ENCODE measurements around the gene IL17RB.

IL17RB gene, protein sequence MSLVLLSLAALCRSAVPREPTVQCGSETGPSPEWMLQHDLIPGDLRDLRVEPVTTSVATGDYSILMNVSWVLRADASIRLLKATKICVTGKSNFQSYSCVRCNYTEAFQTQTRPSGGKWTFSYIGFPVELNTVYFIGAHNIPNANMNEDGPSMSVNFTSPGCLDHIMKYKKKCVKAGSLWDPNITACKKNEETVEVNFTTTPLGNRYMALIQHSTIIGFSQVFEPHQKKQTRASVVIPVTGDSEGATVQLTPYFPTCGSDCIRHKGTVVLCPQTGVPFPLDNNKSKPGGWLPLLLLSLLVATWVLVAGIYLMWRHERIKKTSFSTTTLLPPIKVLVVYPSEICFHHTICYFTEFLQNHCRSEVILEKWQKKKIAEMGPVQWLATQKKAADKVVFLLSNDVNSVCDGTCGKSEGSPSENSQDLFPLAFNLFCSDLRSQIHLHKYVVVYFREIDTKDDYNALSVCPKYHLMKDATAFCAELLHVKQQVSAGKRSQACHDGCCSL

DNA sequence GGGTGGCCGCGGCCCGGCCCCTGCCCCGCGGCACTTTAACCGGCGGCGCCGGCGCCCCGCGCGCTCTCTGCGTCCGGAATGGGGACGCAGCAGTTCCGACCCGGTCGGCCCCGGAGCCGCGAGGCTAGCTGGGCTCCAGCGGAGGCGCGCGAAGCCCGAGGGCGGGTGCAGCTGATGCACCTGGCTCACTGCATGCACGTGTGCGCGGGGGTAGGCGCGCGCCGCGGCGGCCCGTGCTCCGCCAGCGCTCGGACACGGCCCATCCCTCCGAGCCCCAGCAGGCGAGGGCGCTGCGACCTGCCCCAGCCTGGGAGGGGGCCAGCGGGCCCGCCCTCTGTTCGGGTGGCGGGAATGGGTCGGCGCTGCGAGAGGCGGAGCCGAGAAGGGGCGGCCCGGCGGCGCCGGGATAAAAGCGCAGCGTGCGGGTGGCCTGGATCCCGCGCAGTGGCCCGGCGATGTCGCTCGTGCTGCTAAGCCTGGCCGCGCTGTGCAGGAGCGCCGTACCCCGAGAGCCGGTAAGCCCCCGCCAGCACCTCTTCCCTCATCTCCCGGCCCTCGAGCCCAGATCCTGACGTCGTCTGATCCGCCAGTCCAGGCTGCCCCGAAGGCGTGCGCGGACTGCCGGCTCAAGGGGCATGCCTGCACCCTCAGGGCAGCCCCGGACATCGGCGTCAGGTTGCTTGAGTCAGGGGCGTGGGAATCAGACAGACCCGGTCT, at the start of gene IL17RB, which contains the start of gene CHDH:
TSS of gene IL17RB (plus strand) at position 435 of the 717 bp plus-strand sequence. CDS start at position 456, 21 bp downstream.
TSS of gene CHDH (minus strand) at position 286 of the 717 bp plus-strand sequence. CDS start 22,411 bp downstream, outside the sequence.
- H3K4me1 ChIP-seq (ENCODE audit: control insufficient read depth in 2 of 2, insufficient read depth in 2 of 2, low read length in 2 of 2) = peaks cover 30 to 39% of the 10 kb centered on the region in 2 donors
- no peaks in the 10 kb centered on the region for H3K9me3 ChIP-seq (ENCODE audit: control insufficient read depth in 2 of 2, low read length in 2 of 2)
- H3K27me3 ChIP-seq (ENCODE audit: control insufficient read depth in 2 of 2, insufficient read depth in 2 of 2, low read length in 2 of 2) = peaks cover 0 to 3% of the 10 kb centered on the region in 2 donors
- H3K9ac ChIP-seq (ENCODE audit: low read depth in 1 of 2, low read length in 2 of 2) = peak within 1 kb of the TSS; percentile 52 to 81
- H3K4me3 ChIP-seq (ENCODE audit: low read length in 2 of 2) = peak within 1 kb of the TSS; percentile 65 to 76
- peak within 1 kb of the TSS; percentile 79 to 92 for H3K27ac ChIP-seq (ENCODE audit: low read depth in 2 of 2, low read length in 2 of 2)
- no peaks in the 10 kb centered on the region for H3K36me3 ChIP-seq (ENCODE audit: control insufficient read depth in 2 of 2, insufficient read depth in 2 of 2, low read length in 2 of 2)

DNA sequence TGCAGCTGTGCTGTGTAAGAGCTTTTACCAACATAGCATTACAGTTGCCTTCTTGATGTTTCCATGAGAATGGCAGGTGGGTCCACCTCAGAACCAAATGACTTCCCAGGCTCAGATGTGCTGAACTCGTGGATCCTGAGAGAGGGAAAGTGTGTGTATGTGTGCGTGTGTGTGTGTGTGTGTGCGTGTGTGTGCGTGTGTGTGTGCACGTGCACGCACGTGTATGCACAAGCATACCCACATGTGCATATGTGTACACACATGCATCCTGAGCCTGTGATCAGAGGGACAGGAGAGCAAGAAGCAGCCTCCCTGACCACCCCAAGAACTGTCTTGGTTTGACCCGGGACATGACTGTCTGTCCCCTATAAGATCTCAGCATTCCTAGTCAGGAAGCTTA, 48.2 kb upstream of the IL17RB start:
- no peaks in the 10 kb centered on the region for H3K4me1 ChIP-seq (ENCODE audit: control insufficient read depth in 2 of 2, insufficient read depth in 2 of 2, low read length in 2 of 2)
- no peaks in the 10 kb centered on the region for H3K9me3 ChIP-seq (ENCODE audit: control insufficient read depth in 2 of 2, low read length in 2 of 2)
- no peaks in the 10 kb centered on the region for H3K36me3 ChIP-seq (ENCODE audit: control insufficient read depth in 2 of 2, insufficient read depth in 2 of 2, low read length in 2 of 2)
- H3K4me3 ChIP-seq (ENCODE audit: low read length in 2 of 2) = no peak overlapping the region
- no peak overlapping the region for H3K27ac ChIP-seq (ENCODE audit: low read depth in 2 of 2, low read length in 2 of 2)
- H3K27me3 ChIP-seq (ENCODE audit: control insufficient read depth in 2 of 2, insufficient read depth in 2 of 2, low read length in 2 of 2) = no peaks in the 10 kb centered on the region
- H3K9ac ChIP-seq (ENCODE audit: low read depth in 1 of 2, low read length in 2 of 2) = no peak overlapping the region

DNA sequence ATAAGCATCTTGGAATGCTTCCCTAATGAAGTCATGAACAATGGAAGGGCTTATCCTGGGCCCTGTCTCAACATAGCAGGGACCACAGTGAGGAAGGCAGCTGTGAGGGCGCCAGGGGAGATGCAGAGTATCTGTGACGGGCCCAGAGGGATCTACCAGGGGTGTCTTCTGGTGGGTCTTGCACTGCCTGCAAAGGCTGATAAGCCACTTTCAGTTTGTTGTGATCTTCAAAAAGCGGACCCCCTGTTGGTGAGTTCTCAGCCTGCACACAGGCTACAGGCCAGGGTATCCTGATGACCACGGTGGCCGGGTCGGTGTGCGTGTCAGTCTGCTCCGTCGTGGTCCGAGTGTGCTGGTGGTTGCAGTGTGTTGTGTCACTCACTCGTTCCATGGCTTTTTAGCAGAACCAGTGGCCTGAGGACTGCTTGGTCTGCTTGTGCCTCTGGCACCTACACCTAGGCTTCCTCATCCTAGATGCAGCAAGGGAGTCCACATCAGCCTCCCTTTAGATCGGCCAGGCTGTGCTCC, 47.0 kb upstream of the IL17RB start:
- H3K27me3 ChIP-seq (ENCODE audit: control insufficient read depth in 2 of 2, insufficient read depth in 2 of 2, low read length in 2 of 2) = no peaks in the 10 kb centered on the region
- no peak overlapping the region for H3K27ac ChIP-seq (ENCODE audit: low read depth in 2 of 2, low read length in 2 of 2)
- no peaks in the 10 kb centered on the region for H3K4me1 ChIP-seq (ENCODE audit: control insufficient read depth in 2 of 2, insufficient read depth in 2 of 2, low read length in 2 of 2)
- no peak overlapping the region for H3K4me3 ChIP-seq (ENCODE audit: low read length in 2 of 2)
- H3K36me3 ChIP-seq (ENCODE audit: control insufficient read depth in 2 of 2, insufficient read depth in 2 of 2, low read length in 2 of 2) = no peaks in the 10 kb centered on the region
- no peak overlapping the region for H3K9ac ChIP-seq (ENCODE audit: low read depth in 1 of 2, low read length in 2 of 2)
- H3K9me3 ChIP-seq (ENCODE audit: control insufficient read depth in 2 of 2, low read length in 2 of 2) = no peaks in the 10 kb centered on the region

DNA sequence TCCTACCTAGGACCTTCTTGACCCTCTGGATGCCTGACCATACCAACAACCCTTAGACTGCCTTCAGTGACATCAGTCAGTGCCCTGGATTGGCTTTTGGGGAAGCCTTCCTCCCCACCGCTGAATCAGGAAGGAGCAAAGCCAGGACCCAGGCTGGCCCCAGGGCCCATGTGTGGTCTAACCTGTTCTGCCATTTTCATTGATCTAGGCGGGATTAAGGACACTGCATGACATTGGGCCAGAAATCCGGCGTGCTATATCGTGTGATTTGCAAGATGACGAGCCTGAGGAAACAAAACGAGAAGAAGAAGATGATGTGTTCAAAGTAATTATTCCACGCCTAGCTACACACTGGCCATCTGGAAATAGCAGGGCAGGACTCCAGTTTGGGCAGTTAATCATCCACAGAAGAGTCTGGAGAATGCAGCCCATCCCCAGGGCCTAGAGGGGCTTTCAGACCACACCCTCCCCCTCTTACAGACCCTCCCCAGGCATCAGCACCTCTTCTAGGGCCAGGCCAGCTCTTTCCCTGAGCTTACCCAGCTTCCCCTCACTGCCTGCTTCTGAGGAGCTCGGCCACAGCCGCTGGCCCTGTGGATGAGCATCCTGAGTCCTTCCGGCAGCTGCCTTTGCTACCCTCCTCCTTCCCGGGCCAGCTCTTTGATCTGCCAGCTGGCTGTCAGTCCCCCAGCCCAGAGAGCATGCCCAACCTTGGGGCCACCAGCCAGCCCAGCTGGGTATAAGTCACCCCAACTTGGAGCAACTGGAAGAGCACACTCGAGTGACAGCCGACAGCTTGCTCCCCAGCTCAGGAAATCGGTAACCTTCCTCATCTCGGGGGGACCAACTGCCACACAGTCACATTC, 46.1 kb upstream of the IL17RB start:
- H3K4me3 ChIP-seq (ENCODE audit: low read length in 2 of 2) = no peak overlapping the region
- H3K36me3 ChIP-seq (ENCODE audit: control insufficient read depth in 2 of 2, insufficient read depth in 2 of 2, low read length in 2 of 2) = no peaks in the 10 kb centered on the region
- no peaks in the 10 kb centered on the region for H3K27me3 ChIP-seq (ENCODE audit: control insufficient read depth in 2 of 2, insufficient read depth in 2 of 2, low read length in 2 of 2)
- H3K4me1 ChIP-seq (ENCODE audit: control insufficient read depth in 2 of 2, insufficient read depth in 2 of 2, low read length in 2 of 2) = no peaks in the 10 kb centered on the region
- no peak overlapping the region for H3K27ac ChIP-seq (ENCODE audit: low read depth in 2 of 2, low read length in 2 of 2)
- H3K9me3 ChIP-seq (ENCODE audit: control insufficient read depth in 2 of 2, low read length in 2 of 2) = no peaks in the 10 kb centered on the region
- H3K9ac ChIP-seq (ENCODE audit: low read depth in 1 of 2, low read length in 2 of 2) = no peak overlapping the region

DNA sequence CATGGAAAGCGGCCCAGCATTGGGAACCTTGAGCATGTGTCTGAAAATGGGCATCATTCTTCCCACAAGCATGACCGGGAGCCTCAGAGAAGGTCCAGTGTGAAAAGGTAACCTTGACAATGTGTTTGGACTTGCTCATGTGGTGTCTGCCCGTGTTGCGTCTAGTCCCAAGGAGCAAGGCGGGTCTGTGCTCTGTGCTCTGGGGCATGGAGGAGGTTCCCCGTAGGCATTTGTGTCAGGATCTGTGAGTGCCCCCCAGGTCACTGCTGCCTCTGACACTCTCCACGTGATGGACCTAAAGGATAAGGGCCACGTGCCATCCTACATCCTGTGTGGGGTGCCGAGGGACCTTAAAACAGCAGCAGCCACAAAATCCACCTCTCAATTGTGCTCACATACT, 45.0 kb upstream of the IL17RB start:
- H3K27me3 ChIP-seq (ENCODE audit: control insufficient read depth in 2 of 2, insufficient read depth in 2 of 2, low read length in 2 of 2) = no peaks in the 10 kb centered on the region
- H3K36me3 ChIP-seq (ENCODE audit: control insufficient read depth in 2 of 2, insufficient read depth in 2 of 2, low read length in 2 of 2) = no peaks in the 10 kb centered on the region
- H3K9me3 ChIP-seq (ENCODE audit: control insufficient read depth in 2 of 2, low read length in 2 of 2) = no peaks in the 10 kb centered on the region
- no peak overlapping the region for H3K4me3 ChIP-seq (ENCODE audit: low read length in 2 of 2)
- peaks cover 1 to 2% of the 10 kb centered on the region in 2 donors for H3K4me1 ChIP-seq (ENCODE audit: control insufficient read depth in 2 of 2, insufficient read depth in 2 of 2, low read length in 2 of 2)
- H3K27ac ChIP-seq (ENCODE audit: low read depth in 2 of 2, low read length in 2 of 2) = no peak overlapping the region
- no peak overlapping the region for H3K9ac ChIP-seq (ENCODE audit: low read depth in 1 of 2, low read length in 2 of 2)

DNA sequence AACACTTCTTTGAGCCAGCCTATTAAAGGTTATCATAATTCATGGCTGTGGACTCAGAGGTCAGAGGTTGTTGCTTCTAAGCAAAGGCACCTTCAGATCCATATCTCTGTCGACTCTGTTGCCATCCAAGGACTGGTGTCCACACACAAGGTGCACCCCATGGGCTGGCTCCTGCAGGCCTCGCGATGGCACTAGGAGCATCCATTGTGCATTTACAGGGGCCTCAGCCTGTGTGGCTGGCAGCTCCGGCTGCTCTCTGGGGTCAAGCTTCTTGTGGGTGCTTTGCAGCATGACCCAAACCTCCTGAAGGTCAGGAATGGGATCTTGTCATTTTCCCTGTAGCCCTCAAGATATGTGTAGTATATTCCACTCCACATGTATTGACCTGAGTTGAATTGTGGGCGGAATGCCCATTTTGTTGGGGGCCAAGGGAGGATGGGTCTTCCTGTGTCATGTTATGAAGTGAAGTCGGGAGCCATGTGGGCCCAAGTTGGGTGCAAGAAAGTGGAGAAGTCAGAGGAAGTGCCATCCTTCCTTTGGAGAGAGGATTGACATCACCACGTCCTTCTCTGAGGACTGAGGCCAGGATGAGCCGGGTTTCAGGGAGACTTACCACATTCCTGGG, 44.0 kb upstream of the IL17RB start:
- H3K4me3 ChIP-seq (ENCODE audit: low read length in 2 of 2) = no peak overlapping the region
- H3K27ac ChIP-seq (ENCODE audit: low read depth in 2 of 2, low read length in 2 of 2) = no peak overlapping the region
- no peak overlapping the region for H3K9ac ChIP-seq (ENCODE audit: low read depth in 1 of 2, low read length in 2 of 2)
- H3K4me1 ChIP-seq (ENCODE audit: control insufficient read depth in 2 of 2, insufficient read depth in 2 of 2, low read length in 2 of 2) = peaks cover 8 to 11% of the 10 kb centered on the region in 2 donors
- no peaks in the 10 kb centered on the region for H3K9me3 ChIP-seq (ENCODE audit: control insufficient read depth in 2 of 2, low read length in 2 of 2)
- no peaks in the 10 kb centered on the region for H3K36me3 ChIP-seq (ENCODE audit: control insufficient read depth in 2 of 2, insufficient read depth in 2 of 2, low read length in 2 of 2)
- H3K27me3 ChIP-seq (ENCODE audit: control insufficient read depth in 2 of 2, insufficient read depth in 2 of 2, low read length in 2 of 2) = no peaks in the 10 kb centered on the region

DNA sequence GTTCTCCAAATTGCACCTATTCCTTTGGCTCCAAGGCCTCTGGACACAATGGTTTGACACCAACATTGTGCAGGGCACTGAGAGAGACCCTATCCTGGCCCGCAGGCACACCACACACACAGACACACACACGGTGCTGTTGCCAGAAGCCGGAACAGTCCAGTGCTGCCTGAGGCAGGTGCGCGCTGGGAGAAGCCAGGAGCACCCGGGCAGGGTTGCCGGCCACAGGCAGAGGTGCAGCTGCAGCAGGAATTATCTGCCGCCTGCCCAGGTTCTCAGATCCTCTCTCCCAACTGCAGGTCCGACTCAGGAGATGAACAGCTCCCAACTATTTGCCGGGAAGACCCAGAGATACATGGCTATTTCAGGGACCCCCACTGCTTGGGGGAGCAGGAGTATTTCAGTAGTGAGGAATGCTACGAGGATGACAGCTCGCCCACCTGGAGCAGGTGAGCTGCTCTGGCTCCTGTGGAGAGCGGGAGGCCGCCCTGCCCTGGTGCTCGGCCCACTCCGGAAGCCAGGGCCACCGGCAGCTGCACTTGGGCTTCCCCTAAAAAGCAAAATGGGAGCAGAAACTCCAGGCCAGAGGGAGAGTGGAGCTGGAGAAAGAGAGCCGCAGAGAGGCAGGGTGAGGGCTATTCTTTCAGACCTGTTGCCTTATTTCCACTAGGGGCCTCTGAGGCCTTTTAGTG, 43.1 kb upstream of the IL17RB start:
- H3K36me3 ChIP-seq (ENCODE audit: control insufficient read depth in 2 of 2, insufficient read depth in 2 of 2, low read length in 2 of 2) = no peaks in the 10 kb centered on the region
- peaks cover 10 to 14% of the 10 kb centered on the region in 2 donors for H3K4me1 ChIP-seq (ENCODE audit: control insufficient read depth in 2 of 2, insufficient read depth in 2 of 2, low read length in 2 of 2)
- no peaks in the 10 kb centered on the region for H3K9me3 ChIP-seq (ENCODE audit: control insufficient read depth in 2 of 2, low read length in 2 of 2)
- H3K27ac ChIP-seq (ENCODE audit: low read depth in 2 of 2, low read length in 2 of 2) = no peak overlapping the region
- H3K4me3 ChIP-seq (ENCODE audit: low read length in 2 of 2) = no peak overlapping the region
- no peak overlapping the region for H3K9ac ChIP-seq (ENCODE audit: low read depth in 1 of 2, low read length in 2 of 2)
- H3K27me3 ChIP-seq (ENCODE audit: control insufficient read depth in 2 of 2, insufficient read depth in 2 of 2, low read length in 2 of 2) = no peaks in the 10 kb centered on the region

DNA sequence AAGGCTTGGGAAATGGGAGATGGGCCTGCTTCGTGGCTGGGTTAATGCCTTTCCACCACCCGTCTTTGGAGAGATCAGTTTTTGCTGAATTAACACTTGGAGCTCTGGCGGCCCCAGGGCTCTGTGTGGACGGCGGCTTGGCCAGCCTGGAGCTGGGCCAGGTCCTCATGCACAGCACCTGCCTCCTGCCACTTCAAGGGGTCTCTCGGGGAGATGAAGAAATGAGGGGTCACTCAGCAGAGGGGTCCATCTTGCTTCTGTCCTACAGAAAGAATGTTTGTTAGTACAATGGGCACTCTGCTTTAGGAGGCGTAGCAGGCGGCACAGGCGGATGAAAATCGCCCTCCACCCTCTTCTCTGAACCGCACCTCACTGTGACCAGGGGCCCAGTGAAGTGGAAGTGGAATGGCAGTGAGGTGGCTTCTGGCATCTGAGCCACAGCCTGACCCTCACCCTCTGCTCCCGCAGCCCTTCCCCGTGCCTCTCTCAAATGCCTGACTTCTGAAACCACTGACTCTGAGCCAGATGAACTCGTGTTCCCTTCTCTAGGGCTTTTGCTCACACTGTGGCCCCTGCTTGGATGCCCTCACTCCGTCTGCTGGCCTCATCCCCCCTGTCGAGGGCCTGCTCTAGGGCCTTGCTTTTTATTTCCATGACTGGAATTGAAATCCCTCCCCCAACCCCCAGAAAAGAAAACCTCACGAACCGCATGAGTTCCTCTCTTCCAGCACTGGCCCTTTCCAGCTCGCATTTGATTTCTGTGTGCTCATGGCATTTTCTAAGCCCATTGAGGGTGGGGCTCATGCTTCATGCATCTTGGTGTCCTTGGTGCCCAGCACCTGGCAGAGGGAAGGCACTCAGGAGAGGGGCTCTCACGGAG, 42.3 kb upstream of the IL17RB start:
- peaks cover 10 to 14% of the 10 kb centered on the region in 2 donors for H3K4me1 ChIP-seq (ENCODE audit: control insufficient read depth in 2 of 2, insufficient read depth in 2 of 2, low read length in 2 of 2)
- H3K27me3 ChIP-seq (ENCODE audit: control insufficient read depth in 2 of 2, insufficient read depth in 2 of 2, low read length in 2 of 2) = no peaks in the 10 kb centered on the region
- H3K4me3 ChIP-seq (ENCODE audit: low read length in 2 of 2) = no peak overlapping the region
- H3K9me3 ChIP-seq (ENCODE audit: control insufficient read depth in 2 of 2, low read length in 2 of 2) = no peaks in the 10 kb centered on the region
- no peak overlapping the region for H3K27ac ChIP-seq (ENCODE audit: low read depth in 2 of 2, low read length in 2 of 2)
- H3K9ac ChIP-seq (ENCODE audit: low read depth in 1 of 2, low read length in 2 of 2) = no peak overlapping the region
- H3K36me3 ChIP-seq (ENCODE audit: control insufficient read depth in 2 of 2, insufficient read depth in 2 of 2, low read length in 2 of 2) = no peaks in the 10 kb centered on the region

All from mucosa of rectum (tissue), 2 donors.